Epidermal melanocyte (primary cell): ENCODE measurements around the gene HAS3.

Experiments used
- DNase-seq: peaks from one replicate; pipeline ENCODE4 v3.0.0; 2011; ENCODE audit warnings: low spot score; ENCODE audit not compliant: insufficient read length

The HAS3 gene

DNA sequence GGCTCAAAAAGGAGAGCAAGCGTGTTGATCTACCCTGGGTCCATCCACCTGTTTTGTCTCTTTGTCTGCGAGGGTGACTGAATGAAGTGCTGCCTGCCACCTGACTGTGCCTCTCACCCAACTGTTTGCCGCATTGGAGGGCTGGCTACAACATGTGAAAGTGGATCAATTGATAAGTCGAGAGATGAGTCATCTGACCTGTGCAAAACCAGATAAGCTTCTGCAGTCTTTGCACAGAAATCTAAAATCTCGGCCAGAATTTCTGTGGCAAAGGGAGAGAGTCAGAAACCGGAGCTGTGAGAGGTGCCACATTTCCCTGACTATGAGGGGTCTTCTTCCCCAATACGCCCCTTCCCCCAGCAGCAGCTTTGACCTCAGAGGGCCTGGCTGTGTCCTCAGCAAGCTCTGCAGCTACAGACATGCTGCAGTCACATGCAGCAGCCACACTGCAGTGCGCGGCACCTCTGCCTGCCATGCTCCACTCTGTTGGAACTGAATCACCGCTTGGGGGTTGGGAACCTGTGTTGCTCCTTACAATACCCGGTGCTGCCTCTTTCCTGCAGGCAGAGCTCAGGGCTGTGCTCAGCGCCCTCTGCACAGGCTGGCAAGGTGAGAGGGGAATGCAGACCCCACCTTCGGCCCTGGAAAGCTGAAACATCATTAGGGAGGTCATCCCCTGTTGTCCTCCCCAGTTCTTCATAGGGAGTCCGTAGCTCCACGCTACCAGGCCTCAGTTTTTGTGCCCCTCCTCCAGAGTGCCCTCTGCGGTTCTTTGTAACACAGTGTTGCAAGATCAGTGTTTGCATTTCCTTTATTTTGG lies 16.2 kb upstream of the HAS3 start:
- DNase-seq, result no peak

DNA sequence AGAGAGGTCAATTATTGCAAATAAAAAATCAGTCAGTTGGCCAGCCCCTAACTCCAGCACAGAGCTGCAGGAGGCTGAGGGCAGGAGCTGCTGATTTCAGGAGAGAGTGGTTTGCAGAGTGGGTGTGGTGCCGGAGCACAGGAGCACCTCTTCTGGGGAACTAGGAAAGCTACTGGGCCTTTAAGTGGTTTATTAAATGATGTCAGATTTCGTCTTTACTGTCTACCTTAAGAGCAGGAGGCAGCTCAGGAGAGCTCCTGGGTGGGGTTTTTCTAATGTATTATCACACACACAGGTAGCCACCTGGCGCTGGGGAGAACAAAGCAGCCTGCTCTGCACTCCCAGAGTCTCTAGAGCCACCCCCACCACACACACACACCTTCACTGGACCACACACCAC lies 11.5 kb upstream of the HAS3 start:
- DNase-seq, result no peak

DNA sequence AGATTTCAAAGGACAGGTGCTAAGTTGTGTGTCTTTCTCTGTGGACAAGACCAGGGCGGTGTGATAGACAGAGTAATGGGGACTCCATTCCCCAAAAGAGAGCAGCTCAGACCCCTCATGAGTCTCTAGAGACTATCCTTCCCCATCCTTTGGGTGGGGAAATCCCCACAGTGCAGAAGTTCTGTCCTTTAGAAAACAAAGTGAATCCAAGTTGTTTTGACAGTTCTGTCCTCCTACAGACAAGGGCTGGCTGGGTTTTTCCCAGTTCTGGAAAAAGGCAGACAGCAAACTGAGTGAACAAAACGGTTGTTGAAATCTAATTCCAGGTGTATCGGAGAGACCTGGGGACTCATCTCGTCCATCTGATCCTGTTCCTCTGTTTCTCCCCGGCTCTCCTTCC lies 11.0 kb upstream of the HAS3 start:
- no peak for DNase-seq

DNA sequence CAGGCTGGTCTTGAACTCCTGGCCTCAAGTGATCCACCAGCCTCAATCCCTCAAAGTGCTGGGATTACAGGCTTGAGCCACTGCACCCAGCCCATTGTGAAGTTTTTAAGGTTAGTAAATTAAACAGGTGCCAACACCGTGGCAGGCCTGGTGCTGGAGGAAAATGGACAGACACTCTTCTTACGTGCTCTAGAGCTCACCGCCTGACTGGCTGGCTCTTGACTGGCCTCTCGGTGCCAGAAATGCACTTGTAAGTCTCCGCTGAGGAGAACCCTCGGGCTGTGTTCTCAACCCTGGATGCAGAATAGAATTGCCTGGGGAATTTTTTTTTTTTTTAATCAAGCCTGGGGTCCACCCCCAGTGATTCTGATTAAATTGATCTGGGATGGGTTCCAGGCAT lies 10.3 kb upstream of the HAS3 start:
- no peak for DNase-seq

DNA sequence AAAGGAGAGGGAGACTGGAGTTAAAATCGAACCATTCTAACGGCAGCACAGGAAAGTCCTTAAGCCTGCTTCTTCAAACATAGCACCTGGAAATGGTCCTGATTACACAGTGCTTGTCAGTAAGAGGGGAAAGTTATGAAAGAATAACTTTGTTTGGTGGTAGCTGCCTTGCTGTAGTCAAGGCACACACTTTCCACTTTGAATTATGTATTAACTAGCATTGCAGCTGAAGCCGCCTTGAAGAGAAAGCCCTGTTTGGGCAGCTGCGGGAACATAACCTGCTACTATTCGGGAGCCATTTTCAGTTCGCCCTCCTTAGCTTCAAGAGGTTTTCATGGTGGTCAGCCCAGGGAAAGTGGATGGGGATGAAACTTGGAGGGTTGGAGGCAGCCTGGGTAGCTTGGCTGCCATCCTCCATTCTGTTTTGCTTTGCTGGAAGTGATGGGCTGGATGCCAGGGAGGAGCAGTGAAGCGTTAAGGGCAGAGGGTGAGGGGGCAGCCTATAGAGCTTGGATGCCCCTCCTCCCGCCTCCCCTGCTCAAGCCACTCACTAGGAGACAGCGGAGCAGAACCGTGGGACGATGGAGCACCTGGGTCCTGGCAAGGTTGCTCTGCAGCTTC lies 5.3 kb upstream of the HAS3 start:
- DNase-seq, result no peak

DNA sequence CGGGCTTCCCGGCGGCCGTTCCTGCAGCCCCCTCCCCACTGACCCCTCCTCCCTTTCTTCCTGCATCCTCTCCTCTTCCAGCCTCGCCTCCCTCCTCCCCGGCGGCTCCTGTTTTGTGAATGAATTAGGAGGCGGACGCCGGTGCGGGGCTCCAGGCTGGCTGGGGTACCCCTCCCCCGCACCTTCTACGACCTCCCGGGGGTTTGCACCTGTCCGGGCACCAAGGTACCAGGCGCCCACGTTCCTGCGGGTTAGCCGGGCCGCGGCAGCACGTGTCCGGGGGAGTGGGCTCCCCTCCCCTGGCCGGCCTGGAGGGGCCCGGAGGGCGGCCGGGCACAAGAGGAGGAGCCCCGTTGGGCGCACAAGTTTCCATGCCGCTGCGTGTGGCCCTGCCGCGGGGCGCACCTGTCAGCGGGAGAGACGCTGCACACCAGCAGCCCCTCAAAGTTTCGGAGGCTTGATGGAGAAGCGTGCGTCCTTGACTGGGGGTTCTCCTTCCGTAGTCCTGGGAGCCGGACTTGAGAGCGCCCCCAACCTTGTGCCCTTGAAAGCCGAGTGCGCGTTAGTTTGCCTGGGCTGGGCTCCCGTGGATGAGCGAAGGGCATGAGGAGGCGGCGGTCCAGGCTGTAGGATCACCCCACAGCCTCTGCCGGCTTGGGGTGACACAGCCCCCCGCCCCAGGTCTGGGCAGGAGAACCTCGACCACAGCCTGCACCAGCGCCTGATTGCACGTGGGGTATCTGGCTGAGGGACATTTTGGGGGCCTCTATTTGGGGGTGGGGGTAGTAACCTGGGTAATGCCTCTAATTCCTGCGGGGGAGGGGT lies 1.2 kb downstream of the HAS3 start:
- DNase-seq, result no peak

DNA sequence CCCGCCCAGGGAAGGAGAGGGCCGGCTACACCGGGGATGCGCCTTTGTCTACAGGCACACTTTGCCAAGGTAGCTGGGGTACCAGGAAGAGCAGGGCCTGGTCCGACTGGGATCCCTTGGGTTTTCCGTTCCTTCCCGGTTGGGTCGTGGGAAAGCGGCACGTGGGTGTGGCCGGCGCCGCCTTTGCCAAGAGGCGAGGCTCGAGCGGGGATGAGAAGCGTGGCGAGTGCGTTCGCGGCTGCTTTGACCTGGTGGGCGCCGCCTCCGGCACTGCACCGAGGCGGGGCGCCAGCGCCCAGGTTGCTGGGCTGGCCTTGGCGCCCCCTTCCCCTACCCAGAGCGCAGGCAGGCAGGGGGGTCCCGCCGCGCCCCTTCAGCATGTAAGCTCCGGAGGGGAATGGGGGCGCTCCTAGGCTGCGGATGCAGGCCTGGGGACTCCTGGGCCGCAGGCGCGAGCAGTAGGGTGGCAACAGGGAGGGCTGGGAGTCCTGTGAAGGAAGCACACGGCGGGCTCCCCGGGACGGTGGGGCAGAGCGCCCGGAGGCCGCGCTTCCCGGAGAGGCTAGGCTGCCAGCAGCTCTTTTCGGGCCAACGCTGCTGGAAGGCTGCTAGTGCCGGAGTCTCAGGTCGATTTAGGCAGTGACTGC lies 2.0 kb downstream of the HAS3 start:
- DNase-seq, result no peak

DNA sequence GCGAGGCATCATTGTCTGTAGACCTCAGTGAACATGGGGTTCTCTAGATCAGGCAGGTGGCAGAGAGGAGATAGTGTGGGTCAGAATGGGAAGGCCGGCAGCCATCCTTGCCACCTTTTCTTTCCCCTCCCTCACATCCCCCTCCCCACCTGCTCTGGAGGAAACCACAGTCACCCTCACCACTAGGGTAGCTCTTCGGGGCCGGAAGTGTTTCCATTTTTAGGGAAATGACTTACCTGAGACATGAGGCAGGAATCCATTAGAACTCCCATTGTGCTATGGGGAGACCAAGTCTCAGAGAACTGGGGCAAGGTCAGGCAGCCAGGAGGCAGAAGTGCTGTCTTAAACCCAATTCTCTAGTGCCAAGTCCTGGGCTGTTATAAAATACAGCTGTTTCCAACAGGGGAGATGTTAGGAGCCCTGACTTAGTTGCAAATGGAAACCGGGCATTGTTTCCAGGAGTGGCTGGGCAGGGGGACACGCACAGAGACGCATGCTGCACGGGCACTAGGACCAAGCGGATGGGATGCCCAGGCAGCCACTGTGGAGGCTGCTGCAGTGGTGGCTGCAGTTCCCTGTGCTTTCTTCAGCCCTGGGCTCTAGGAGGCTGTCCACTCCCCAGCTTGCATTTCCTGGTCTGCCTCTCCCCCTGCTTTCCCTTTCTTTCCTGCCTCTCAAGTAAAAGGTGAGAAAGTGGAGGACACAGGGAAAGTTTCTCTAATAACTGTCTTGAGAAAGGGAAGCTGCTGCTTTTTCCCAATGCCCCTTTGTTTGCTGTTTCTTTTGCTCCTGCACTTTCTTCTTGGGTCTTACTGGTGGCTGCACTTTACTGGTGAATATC lies 2.8 kb downstream of the HAS3 start:
- no peak for DNase-seq

DNA sequence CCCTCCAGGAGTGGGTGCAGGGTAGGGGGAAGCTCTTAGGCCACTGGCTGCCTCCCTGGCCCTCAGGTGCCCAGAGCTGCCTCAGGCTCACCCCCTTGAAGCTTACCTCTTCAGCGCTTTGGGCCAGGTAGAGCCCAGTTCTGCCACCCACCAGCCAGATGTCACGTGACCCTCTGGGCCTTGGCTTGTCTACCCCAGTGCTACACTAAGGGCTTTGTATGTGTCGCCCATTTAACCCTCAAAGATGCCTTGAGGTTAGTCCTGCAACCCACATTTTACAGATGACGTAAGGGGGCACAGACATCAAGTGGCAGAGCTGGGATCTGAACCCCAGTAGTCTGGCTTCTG lies 3.4 kb downstream of the HAS3 start:
- no peak for DNase-seq

DNA sequence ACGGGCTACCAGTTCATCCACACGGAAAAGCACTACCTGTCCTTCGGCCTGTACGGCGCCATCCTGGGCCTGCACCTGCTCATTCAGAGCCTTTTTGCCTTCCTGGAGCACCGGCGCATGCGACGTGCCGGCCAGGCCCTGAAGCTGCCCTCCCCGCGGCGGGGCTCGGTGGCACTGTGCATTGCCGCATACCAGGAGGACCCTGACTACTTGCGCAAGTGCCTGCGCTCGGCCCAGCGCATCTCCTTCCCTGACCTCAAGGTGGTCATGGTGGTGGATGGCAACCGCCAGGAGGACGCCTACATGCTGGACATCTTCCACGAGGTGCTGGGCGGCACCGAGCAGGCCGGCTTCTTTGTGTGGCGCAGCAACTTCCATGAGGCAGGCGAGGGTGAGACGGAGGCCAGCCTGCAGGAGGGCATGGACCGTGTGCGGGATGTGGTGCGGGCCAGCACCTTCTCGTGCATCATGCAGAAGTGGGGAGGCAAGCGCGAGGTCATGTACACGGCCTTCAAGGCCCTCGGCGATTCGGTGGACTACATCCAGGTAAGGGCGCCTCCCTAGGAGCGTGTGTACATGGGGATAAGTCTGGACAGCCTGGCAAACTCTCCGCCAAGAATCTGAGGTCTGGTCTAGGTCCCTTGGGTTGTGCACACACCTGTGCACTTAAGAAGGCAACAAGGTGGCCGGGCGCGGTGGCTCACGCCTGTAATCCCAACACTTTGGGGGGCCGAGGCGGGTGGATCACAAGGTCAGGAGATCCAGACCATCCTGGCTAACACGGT lies 4.2 kb downstream of the HAS3 start:
- no peak for DNase-seq

DNA sequence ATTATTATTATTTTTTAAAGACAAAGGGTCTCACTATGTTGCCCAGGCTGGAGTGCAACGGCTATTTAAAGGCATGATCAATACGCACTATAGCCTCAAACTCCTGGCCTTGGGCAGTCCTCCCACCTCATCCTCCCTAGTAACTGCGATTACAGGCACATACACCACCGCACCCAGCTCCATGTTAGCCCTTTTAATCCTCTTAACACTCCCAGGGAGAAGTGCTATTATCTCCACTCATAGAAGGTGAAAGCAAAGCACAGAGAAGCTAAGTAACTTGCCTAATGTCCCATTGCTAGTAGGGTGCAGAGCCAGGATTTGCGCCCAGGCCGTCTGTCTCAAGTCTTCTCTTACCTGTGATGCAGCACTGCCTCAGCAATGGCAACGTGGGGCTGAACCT lies 5.0 kb downstream of the HAS3 start:
- no peak for DNase-seq

DNA sequence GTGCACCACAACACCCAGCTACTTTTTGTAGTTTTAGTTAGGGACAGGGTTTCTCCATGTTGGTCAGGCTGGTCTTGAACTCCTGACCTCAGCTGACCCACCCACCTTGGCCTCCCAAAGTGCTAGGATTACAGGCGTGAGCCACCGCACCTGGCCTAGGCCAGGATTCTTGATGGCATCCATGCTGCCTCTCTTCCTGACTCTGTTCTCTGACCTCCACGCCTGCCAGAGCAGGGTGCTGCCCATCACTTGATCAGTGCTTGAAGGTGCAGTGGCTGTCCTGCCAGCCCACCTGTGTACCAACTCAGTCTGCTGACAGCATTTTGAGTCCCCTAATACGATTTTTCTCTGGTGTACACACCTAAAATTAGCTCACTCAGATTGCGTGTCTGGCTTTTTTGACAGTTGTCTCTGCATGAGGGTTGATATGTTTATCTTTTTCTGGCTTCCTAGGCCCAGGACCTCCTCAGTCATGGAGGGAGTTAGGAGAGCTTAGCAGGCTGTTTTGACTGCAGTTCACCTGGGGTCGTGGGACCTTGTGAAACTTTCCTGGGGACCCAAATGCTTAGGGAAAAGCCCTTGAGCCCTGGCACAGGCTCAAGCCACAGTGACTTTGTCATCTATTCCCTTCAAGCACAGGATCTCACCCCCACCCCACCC lies 5.9 kb downstream of the HAS3 start:
- no peak for DNase-seq

DNA sequence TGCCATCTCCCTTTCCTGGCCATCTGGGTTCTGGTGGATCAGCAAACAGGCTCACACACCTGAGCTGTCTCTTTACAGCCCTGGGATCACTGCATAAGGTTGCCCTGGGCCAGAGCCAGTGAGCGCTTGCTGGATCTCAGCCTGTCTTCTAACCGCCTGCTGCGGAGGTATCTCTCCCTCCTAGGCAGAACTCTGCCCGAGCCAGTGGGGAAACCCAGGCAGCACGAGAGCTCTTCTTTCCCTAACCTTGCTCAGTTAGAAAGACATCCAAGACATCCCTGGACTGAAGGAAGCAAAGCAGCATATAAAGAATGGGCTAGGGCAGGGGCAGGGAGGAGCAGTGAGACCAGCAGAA lies 6.4 kb downstream of the HAS3 start:
- no peak for DNase-seq

DNA sequence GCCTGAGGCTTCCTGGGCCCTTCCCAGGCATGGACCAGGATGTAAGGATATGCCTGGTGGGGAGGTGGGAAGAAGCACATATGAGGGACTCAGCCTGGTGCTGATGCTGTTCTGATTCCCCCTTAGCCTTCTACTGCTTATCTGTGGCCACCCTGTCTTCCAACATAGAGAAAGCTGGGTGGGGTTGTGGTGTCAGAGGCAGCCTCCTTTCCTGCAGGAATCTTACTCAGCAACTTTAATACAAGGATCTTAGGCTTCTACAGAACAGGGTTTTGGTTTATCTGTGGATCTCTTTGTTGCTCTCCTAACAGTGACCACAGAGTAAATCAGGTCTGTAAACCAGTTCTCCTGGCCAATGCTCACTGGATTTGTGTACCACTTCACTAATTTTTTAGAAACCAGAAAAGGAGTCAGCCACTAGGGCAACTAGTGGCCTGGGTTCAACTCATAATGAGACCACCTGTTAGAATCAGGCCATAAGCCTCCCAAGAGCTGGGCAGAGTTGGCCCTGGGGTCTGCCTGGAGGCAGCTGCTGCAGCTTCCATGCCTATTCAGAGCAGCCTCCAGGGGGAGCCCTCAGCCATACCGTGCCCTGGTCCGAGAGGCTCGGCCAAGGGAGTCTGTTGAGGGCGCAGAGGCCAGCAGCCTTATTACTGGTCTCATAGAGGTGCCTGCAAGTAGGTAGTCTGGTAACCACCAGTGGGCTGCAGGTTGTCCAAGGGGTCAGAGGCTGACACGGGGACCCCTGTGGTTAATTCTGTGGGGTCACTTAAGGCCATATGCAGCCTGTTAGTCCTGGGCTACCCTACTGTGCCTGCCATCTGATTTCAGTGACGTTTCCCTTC lies 7.1 kb downstream of the HAS3 start:
- DNase-seq, result peak; percentile 51

DNA sequence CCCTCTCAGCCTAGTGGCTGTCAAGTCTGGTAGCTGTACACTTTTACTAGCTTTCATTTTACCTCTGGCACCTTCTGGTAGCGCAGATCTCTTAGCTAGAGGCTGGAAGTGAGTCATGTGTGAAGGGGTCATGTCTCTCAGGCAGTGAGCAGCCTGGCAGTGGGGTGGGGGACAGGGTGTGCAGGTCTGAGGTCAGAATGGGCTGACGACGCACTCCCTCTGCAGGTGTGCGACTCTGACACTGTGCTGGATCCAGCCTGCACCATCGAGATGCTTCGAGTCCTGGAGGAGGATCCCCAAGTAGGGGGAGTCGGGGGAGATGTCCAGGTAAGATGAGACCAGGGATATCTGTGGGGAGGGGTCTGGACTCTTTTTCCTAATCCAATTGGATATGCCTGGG lies 7.8 kb downstream of the HAS3 start:
- DNase-seq, result no peak

DNA sequence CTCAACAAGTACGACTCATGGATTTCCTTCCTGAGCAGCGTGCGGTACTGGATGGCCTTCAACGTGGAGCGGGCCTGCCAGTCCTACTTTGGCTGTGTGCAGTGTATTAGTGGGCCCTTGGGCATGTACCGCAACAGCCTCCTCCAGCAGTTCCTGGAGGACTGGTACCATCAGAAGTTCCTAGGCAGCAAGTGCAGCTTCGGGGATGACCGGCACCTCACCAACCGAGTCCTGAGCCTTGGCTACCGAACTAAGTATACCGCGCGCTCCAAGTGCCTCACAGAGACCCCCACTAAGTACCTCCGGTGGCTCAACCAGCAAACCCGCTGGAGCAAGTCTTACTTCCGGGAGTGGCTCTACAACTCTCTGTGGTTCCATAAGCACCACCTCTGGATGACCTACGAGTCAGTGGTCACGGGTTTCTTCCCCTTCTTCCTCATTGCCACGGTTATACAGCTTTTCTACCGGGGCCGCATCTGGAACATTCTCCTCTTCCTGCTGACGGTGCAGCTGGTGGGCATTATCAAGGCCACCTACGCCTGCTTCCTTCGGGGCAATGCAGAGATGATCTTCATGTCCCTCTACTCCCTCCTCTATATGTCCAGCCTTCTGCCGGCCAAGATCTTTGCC lies 9.0 kb downstream of the HAS3 start:
- no peak for DNase-seq

DNA sequence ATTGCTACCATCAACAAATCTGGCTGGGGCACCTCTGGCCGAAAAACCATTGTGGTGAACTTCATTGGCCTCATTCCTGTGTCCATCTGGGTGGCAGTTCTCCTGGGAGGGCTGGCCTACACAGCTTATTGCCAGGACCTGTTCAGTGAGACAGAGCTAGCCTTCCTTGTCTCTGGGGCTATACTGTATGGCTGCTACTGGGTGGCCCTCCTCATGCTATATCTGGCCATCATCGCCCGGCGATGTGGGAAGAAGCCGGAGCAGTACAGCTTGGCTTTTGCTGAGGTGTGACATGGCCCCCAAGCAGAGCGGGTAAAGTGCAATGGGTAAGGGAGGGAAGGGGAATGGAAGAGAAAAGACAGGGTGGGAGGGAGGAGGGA lies 9.5 kb downstream of the HAS3 start:
- no peak for DNase-seq

DNA sequence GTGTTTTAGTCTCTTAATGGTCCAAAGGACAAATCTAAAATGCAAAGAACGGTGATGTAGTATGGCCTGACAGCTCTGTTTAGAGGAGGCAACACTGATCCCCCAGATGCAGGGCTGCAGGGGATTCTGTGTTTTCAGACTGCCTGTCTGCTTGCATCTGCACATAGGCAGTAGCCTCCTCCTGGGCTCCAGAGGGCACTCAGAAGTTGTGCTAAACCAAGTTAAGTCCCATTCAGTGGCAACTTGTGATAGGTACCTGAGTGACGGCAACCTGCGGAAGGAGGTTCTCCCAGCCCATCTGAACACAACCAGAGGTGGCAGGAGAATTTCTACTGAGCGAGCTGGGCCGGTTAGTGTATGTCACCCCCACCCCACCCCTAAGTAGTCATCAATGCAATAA lies 9.9 kb downstream of the HAS3 start:
- DNase-seq, result no peak

DNA sequence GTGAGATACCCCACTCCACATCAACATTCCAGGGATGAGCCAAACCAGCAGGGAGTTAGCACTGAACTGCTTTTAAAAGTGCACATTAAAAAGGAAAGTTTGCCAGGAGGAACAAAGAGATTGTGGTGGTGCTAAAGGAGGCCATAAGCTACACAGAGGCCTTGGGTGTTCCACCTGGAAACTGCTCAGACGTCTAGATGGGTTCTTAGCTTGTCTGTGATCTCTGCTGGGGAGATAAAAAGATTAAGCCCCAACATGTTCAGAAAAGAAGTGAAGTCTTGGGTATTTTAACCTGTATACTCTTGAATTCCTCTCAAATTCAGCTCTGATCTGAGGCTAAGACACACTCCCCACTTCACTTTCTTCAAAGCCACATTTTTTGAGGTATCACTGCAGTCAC lies 10.4 kb downstream of the HAS3 start:
- no peak for DNase-seq
